Keratinocyte (primary cell): ENCODE data around the gene SLC5A5. TPM values are rescaled to one million over a fixed set of nuclear protein-coding genes. Genes with fewer than 3 reads are reported as not detected.

ENCODE experiments used
- DNase-seq: peaks from one replicate; pipeline ENCODE4 v3.0.0-alpha.2; 2011; ENCODE audit warnings: low read depth, missing footprints, low spot score
- FAIRE-seq: peaks from 2 replicates; lab custom pipeline; 2011; peaks lifted over from hg19 to GRCh38; lab: Jason Lieb, UNC
- H2AFZ ChIP-seq: 2 replicates; pipeline ENCODE4 v1.6.0; 2012; ENCODE audit warnings: low read length, control low read depth, inconsistent platforms; ENCODE audit not compliant: control insufficient read depth
- H3K27ac ChIP-seq: 2 replicates; pipeline ENCODE4 v1.5.1; 2011; ENCODE audit warnings: low read length; ENCODE audit not compliant: control insufficient read depth, insufficient read depth
- H3K27me3 ChIP-seq: 3 replicates; pipeline ENCODE4 v1.6.0; 2011; ENCODE audit warnings: low read length; ENCODE audit not compliant: control insufficient read depth, insufficient read depth; ENCODE audit errors: extremely low read depth
- H3K36me3 ChIP-seq, 2 experiments: 2 replicates in 1 of 2; 3 replicates in 1 of 2; pipeline ENCODE4 v1.5.1; 2011; ENCODE audit warnings: low read length in 2 of 2, mild to moderate bottlenecking in 1 of 2; ENCODE audit not compliant: control insufficient read depth in 2 of 2, insufficient read depth in 2 of 2; ENCODE audit errors: extremely low read depth in 1 of 2
- H3K4me1 ChIP-seq: 3 replicates; pipeline ENCODE4 v1.5.1; 2011; ENCODE audit warnings: low read length; ENCODE audit not compliant: control insufficient read depth, insufficient read depth; ENCODE audit errors: extremely low read depth
- H3K4me2 ChIP-seq: 3 replicates; pipeline ENCODE4 v1.6.0; 2011; ENCODE audit warnings: low read depth, low read length; ENCODE audit not compliant: control insufficient read depth, insufficient read depth; ENCODE audit errors: extremely low read depth
- H3K4me3 ChIP-seq, 3 experiments: fragments of 200-600 bp in 1 of 3; sonication (generic) in 1 of 3; 2 replicates in 2 of 3; 3 replicates in 1 of 3; pipeline ENCODE4 v1.5.1; 2011 to 2016; ENCODE audit warnings: low read length in 3 of 3, mild to moderate bottlenecking in 3 of 3, control low read depth in 2 of 3, inconsistent platforms in 1 of 3, low read depth in 1 of 3, mixed read lengths in 1 of 3, mixed run types in 1 of 3, moderate library complexity in 1 of 3; ENCODE audit not compliant: control insufficient read depth in 2 of 3, insufficient read depth in 2 of 3; ENCODE audit errors: extremely low read depth in 1 of 3
- H3K79me2 ChIP-seq: 2 replicates; pipeline ENCODE4 v1.6.0; 2012; ENCODE audit warnings: low read length; ENCODE audit not compliant: control insufficient read depth, insufficient read depth
- H3K9ac ChIP-seq: 3 replicates; pipeline ENCODE4 v1.6.0; 2011; ENCODE audit warnings: low read length; ENCODE audit not compliant: control insufficient read depth, insufficient read depth; ENCODE audit errors: extremely low read depth
- H3K9me1 ChIP-seq: 3 replicates; pipeline ENCODE4 v1.6.0; 2011; ENCODE audit warnings: low read length; ENCODE audit not compliant: control insufficient read depth, insufficient read depth; ENCODE audit errors: extremely low read depth
- H3K9me3 ChIP-seq: 2 replicates; pipeline ENCODE4 v1.5.1; 2012; ENCODE audit warnings: low read depth, low read length; ENCODE audit not compliant: control insufficient read depth
- H4K20me1 ChIP-seq: 3 replicates; pipeline ENCODE4 v1.6.0; 2011; ENCODE audit warnings: low read length; ENCODE audit not compliant: control insufficient read depth, insufficient read depth; ENCODE audit errors: extremely low read depth
- EZH2 ChIP-seq: IDR thresholded peaks from one replicate; pipeline ENCODE4 v1.6.1; 2012; ENCODE audit warnings: inconsistent platforms, mild to moderate bottlenecking, low read length, moderate library complexity
- dilution Hi-C: fragments of 300-500 bp; cut with MboI; formaldehyde crosslinking; loops from one replicate; pipeline ENCODE4 v1.7.0; 2020; ENCODE audit warnings: low sequenced_read_pairs; ENCODE audit not compliant: extremely low pct_ligation_motif_present
- polyA plus RNA-seq, 5 experiments: library from polyadenylated mRNA; depleted of rRNA in 3 of 5; stranded (reverse) in 3 of 5; stranded (forward) in 1 of 5; unstranded in 1 of 5; fragments of >200 nt; gene quantifications; 1 replicate in 1 of 5; 2 replicates in 3 of 5; 3 replicates in 1 of 5; pipeline versions ENCODE4 v1.2.1 to v1.2.3, GENCODE V29; 2011 to 2012; ENCODE audit warnings: missing spikeins in 2 of 5, low read depth in 1 of 5, low replicate concordance in 1 of 5
- TF ChIP-seq, protein P1 (sequence below), 3 experiments: IDR thresholded peaks in 1 of 3; conservative IDR thresholded peaks in 1 of 3; optimal IDR thresholded peaks in 1 of 3; 2 replicates in 2 of 3; 3 replicates in 1 of 3; pipeline versions ENCODE3 to v1.5.1; 2011; ENCODE audit warnings: low read length in 3 of 3, mild to moderate bottlenecking in 3 of 3, moderate library complexity in 2 of 3, control low read depth in 1 of 3, inconsistent platforms in 1 of 3; ENCODE audit not compliant: insufficient read depth in 2 of 3; ENCODE audit errors: extremely low read depth in 1 of 3

Gene SLC5A5
- polyA plus RNA-seq, 1 donor (not counting 4 experiments of a cell fraction or from before 2014, with no cell fraction given) = not detected

DNA sequence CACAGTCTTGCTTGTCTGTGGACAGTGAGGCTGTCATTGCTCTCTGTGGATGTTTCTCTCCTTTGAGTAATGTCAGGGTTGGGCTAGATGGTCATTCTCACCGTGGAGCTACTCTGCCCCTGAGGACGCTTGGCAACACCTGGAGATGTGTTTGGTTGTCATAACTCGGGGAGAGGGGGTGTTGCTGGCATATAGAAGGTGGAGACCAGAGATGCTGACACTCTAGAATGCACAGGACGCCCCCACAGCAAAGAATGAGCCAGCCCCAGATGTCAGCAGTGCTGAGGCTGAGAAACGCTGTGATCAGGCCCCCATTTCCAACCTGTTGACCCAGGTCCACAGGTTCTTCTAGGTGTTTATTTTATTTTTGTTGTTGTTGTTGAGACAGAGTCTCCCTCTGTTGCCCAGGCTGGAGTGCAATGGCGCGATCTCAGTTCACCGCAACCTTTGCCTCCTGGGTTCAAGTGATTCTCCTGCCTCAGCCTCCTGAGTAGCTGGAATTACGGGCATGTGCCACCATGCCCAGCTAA, 65.7 kb downstream of the SLC5A5 start:
- Histone ChIP-seq H3K9me3 (no peaks in the 10 kb centered on the region), H2AFZ (no peak overlapping the region), H3K4me3 (no peak overlapping the region), H3K27me3 (no peaks in the 10 kb centered on the region), H3K4me2 (no peak overlapping the region), H4K20me1 (peaks cover 3% of the 10 kb centered on the region), H3K79me2 (peaks cover 19% of the 10 kb centered on the region), H3K36me3 (peaks cover 4 to 7% of the 10 kb centered on the region in 2 experiments), H3K27ac (peak overlapping the region; percentile 33), H3K9ac (no peak overlapping the region), H3K4me1 (peaks cover 2% of the 10 kb centered on the region), H3K9me1 (no peaks in the 10 kb centered on the region)
- dilution Hi-C loops = no loop called here
- FAIRE-seq = no peak
- TF ChIP-seq, protein P1, sequence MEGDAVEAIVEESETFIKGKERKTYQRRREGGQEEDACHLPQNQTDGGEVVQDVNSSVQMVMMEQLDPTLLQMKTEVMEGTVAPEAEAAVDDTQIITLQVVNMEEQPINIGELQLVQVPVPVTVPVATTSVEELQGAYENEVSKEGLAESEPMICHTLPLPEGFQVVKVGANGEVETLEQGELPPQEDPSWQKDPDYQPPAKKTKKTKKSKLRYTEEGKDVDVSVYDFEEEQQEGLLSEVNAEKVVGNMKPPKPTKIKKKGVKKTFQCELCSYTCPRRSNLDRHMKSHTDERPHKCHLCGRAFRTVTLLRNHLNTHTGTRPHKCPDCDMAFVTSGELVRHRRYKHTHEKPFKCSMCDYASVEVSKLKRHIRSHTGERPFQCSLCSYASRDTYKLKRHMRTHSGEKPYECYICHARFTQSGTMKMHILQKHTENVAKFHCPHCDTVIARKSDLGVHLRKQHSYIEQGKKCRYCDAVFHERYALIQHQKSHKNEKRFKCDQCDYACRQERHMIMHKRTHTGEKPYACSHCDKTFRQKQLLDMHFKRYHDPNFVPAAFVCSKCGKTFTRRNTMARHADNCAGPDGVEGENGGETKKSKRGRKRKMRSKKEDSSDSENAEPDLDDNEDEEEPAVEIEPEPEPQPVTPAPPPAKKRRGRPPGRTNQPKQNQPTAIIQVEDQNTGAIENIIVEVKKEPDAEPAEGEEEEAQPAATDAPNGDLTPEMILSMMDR (optimal IDR thresholded peaks at IDR 0.05 in 1 of 3, IDR thresholded peaks at IDR 0.05 in 1 of 3, conservative IDR thresholded peaks at IDR 0.05 in 1 of 3; ENCODE audit: extremely low read depth in 1 of 3, insufficient read depth in 2 of 3, low read length in 3 of 3) = no peak
- no peak for TF ChIP-seq EZH2
- DNase-seq = no peak

DNA sequence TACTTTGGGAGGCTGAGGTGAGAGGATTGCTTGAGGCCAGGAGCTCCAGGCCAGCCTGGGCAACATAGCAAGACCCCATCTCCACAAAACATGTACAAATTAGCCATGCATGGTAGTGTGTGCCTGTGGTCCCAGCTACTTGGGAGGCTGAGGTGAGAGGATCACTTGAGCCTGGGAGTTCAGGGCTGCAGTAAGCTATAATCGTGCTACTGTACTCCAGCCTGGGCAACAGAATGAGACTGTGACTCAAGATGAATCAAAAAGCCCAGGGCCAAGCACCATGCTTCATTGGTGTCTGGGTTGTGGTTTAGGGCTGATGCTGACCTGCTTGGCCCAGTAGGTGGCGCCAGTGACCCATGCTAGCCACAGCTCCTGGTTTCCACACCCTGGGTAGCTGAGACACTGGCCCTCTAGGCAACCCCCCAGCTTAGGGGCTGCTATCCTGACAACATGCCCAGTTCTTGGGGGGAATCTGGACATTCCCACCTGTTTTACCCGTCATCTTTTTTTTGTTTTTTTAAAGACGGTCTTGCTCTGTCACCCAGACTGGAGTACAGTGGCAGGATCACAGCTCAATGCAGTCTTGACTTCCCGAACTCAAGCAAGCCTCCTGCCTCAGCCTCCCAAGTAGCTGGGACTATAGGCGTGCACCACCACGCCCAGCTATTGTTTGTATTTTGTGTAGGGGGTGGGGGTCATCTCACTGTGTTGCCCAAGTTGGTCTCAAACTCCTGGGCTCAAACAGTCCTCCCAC, 66.5 kb downstream of the SLC5A5 start:
- Histone ChIP-seq H3K36me3 (peaks cover 6 to 7% of the 10 kb centered on the region in 2 experiments), H2AFZ (no peak overlapping the region), H3K27me3 (no peaks in the 10 kb centered on the region), H3K9me1 (no peaks in the 10 kb centered on the region), H3K27ac (peak overlapping the region; percentile 33), H3K9me3 (no peaks in the 10 kb centered on the region), H3K4me1 (peaks cover 5% of the 10 kb centered on the region), H3K4me2 (no peak overlapping the region), H3K4me3 (no peak overlapping the region), H3K9ac (no peak overlapping the region), H4K20me1 (peaks cover 3% of the 10 kb centered on the region), H3K79me2 (peaks cover 16% of the 10 kb centered on the region)
- dilution Hi-C loops = no loop called here
- TF ChIP-seq EZH2 = no peak
- TF ChIP-seq, protein P1 (optimal IDR thresholded peaks at IDR 0.05 in 1 of 3, IDR thresholded peaks at IDR 0.05 in 1 of 3, conservative IDR thresholded peaks at IDR 0.05 in 1 of 3; ENCODE audit: extremely low read depth in 1 of 3, insufficient read depth in 2 of 3, low read length in 3 of 3) = peak; percentile 96 to 99 (median 97)
- FAIRE-seq = peak; percentile 81
- DNase-seq = no peak
